ENCODE data around the gene DLGAP3. TPM values are rescaled to one million over a fixed set of nuclear protein-coding genes. Genes with fewer than 3 reads are reported as not detected.
"Not testable (repeated sequence)": the region's sequence is repeated elsewhere in the genome, so short reads cannot be mapped to it uniquely, and the experiment has no call there.

DLGAP3 gene
- total RNA-seq, 1 donor: not detected

DNA sequence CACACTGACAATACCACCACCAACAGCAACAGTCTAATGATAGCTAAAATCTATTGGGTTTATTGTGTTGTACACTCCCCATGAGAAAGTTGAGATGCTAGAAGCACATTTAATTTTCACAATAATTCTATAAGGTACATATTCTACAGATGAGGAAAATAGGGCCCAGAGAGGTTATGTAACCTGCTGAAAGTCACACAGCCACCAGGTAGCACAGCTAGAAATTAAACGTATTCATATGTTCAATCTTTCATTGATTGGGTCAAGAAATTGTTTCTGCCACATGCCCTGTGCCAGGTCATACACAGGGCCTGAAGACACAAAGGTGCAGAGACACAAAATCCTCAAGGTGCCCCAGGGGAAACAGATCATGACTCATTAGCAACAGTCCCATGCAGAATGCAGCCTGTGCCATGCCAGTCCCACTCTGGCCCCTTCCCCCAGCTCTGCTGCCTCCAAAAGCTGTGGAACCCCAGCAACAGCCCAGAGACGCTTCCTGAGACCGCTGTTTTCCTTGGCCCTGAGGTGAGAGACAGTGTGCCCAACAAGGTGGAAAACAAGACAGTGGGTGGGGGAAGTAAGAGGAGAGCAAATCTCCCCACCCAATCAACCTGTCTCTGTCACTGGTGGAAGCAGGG, 104.5 kb downstream of the DLGAP3 start:
- Histone ChIP-seq H3K9me3 (ENCODE audit: low read depth, low read length) (no peaks in the 10 kb centered on the region), H4K20me1 (ENCODE audit: insufficient read depth, low read length) (no peaks in the 10 kb centered on the region), H2AFZ (ENCODE audit: low read length) (no peak overlapping the region), H3K4me2 (ENCODE audit: insufficient read depth, low read length) (no peak overlapping the region), H3K79me2 (ENCODE audit: insufficient read depth, low read length) (no peaks in the 10 kb centered on the region), H3K4me3 (ENCODE audit: insufficient read depth, low read length) (no peak overlapping the region), H3K27me3 (ENCODE audit: insufficient read depth, low read length) (no peaks in the 10 kb centered on the region), H3K36me3 (ENCODE audit: insufficient read depth, low read length) (no peaks in the 10 kb centered on the region), H3K27ac (ENCODE audit: low read depth, low read length) (no peak overlapping the region), H3K4me1 (ENCODE audit: insufficient read depth, low read length) (peaks cover 11% of the 10 kb centered on the region)
- peak; percentile 31 for DNase-seq (ENCODE audit: insufficient read length, low spot score, missing footprints)
- TF ChIP-seq CTCF (IDR thresholded peaks at IDR 0.05; ENCODE audit: extremely low read depth, low read depth, low read length): no peak

DNA sequence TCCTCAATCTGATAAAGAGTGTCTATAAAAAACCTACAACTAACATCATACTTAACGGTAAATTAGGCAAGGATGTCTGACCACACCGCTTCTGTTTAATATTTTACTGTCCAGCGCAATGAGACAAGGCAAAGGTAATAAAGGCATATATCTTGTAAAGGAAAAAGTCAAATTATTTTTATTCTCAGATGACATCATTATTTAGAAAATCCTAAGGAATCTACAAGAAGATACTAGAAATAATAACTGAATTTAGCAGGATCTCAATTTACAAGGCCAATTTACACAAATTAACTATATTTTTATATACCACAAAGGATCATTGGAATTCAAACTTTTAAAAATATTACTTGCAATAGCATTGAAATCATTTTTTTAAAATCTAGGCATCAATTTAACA, 107.2 kb downstream of the DLGAP3 start:
- H3K4me2 ChIP-seq (ENCODE audit: insufficient read depth, low read length): no peak overlapping the region
- no peak for TF ChIP-seq CTCF (IDR thresholded peaks at IDR 0.05; ENCODE audit: extremely low read depth, low read depth, low read length)
- no peak overlapping the region for H3K4me3 ChIP-seq (ENCODE audit: insufficient read depth, low read length)
- no peak overlapping the region for H3K27ac ChIP-seq (ENCODE audit: low read depth, low read length)
- H3K36me3 ChIP-seq (ENCODE audit: insufficient read depth, low read length): no peaks in the 10 kb centered on the region
- no peak overlapping the region for H2AFZ ChIP-seq (ENCODE audit: low read length)
- no peaks in the 10 kb centered on the region for H3K27me3 ChIP-seq (ENCODE audit: insufficient read depth, low read length)
- no peaks in the 10 kb centered on the region for H3K4me1 ChIP-seq (ENCODE audit: insufficient read depth, low read length)
- no peaks in the 10 kb centered on the region for H3K9me3 ChIP-seq (ENCODE audit: low read depth, low read length)
- no peaks in the 10 kb centered on the region for H3K79me2 ChIP-seq (ENCODE audit: insufficient read depth, low read length)
- no peak for DNase-seq (ENCODE audit: insufficient read length, low spot score, missing footprints)
- no peaks in the 10 kb centered on the region for H4K20me1 ChIP-seq (ENCODE audit: insufficient read depth, low read length)

GRCh38 chr1:34818862-34819261, 110.6 kb downstream of the DLGAP3 start:
- H2AFZ ChIP-seq (ENCODE audit: low read length); H3K36me3 ChIP-seq (ENCODE audit: insufficient read depth, low read length); H3K4me2 ChIP-seq (ENCODE audit: insufficient read depth, low read length); H3K4me3 ChIP-seq (ENCODE audit: insufficient read depth, low read length); H3K27ac ChIP-seq (ENCODE audit: low read depth, low read length); H4K20me1 ChIP-seq (ENCODE audit: insufficient read depth, low read length); H3K79me2 ChIP-seq (ENCODE audit: insufficient read depth, low read length); H3K9me3 ChIP-seq (ENCODE audit: low read depth, low read length); H3K27me3 ChIP-seq (ENCODE audit: insufficient read depth, low read length); DNase-seq (ENCODE audit: insufficient read length, low spot score, missing footprints); H3K4me1 ChIP-seq (ENCODE audit: insufficient read depth, low read length): not testable (repeated sequence)

- no peak for TF ChIP-seq CTCF (IDR thresholded peaks at IDR 0.05; ENCODE audit: extremely low read depth, low read depth, low read length)
- H3K27me3 ChIP-seq (ENCODE audit: insufficient read depth, low read length): no peaks in the 10 kb centered on the region
- no peak for DNase-seq (ENCODE audit: insufficient read length, low spot score, missing footprints)
- no peaks in the 10 kb centered on the region for H3K79me2 ChIP-seq (ENCODE audit: insufficient read depth, low read length)
- H3K9me3 ChIP-seq (ENCODE audit: low read depth, low read length): no peaks in the 10 kb centered on the region
- no peak overlapping the region for H3K4me3 ChIP-seq (ENCODE audit: insufficient read depth, low read length)
- H2AFZ ChIP-seq (ENCODE audit: low read length): no peak overlapping the region
- no peak overlapping the region for H3K4me2 ChIP-seq (ENCODE audit: insufficient read depth, low read length)
- H3K36me3 ChIP-seq (ENCODE audit: insufficient read depth, low read length): no peaks in the 10 kb centered on the region
- H3K4me1 ChIP-seq (ENCODE audit: insufficient read depth, low read length): no peaks in the 10 kb centered on the region
- H3K27ac ChIP-seq (ENCODE audit: low read depth, low read length): no peak overlapping the region
- peaks cover 4% of the 10 kb centered on the region for H4K20me1 ChIP-seq (ENCODE audit: insufficient read depth, low read length)
Measured at GRCh38 chr1:34816778-34817177, 112.7 kb downstream of the DLGAP3 start.
